HEK293 (cell line): ENCODE measurements around the gene SUN3.

ENCODE experiments used
- GFI1B ChIP-seq: fragments of 450-650 bp; formaldehyde crosslinking; IDR thresholded peaks from 2 replicates; pipeline ENCODE4 v1.5.1; 2016; ENCODE audit warnings: missing biosample characterization, missing genetic modification characterization
- GLI2 ChIP-seq: fragments of 450-650 bp; formaldehyde crosslinking; IDR thresholded peaks from 2 replicates; pipeline ENCODE4; 2017; ENCODE audit warnings: missing biosample characterization, missing genetic modification characterization, low read depth, borderline replicate concordance
- GLIS1 ChIP-seq: fragments of 450-650 bp; formaldehyde crosslinking; IDR thresholded peaks from 2 replicates; pipeline ENCODE4 v1.5.1; 2016; ENCODE audit warnings: missing biosample characterization, missing genetic modification characterization
- KLF1 ChIP-seq: fragments of 450-650 bp; formaldehyde crosslinking; IDR thresholded peaks from 2 replicates; pipeline ENCODE4 v1.5.1; 2016; ENCODE audit warnings: missing biosample characterization, missing genetic modification characterization
- MZF1 ChIP-seq: fragments of 450-650 bp; formaldehyde crosslinking; IDR thresholded peaks from 2 replicates; pipeline ENCODE4 v1.5.1; 2017; ENCODE audit warnings: missing biosample characterization, missing genetic modification characterization, borderline replicate concordance
- OSR2 ChIP-seq: fragments of 450-650 bp; formaldehyde crosslinking; IDR thresholded peaks from 2 replicates; pipeline ENCODE4 v1.5.1; 2016; ENCODE audit warnings: missing biosample characterization, missing genetic modification characterization
- RBAK ChIP-seq: fragments of 450-650 bp; formaldehyde crosslinking; IDR thresholded peaks from 2 replicates; pipeline ENCODE4 v1.5.1; 2016; ENCODE audit warnings: missing biosample characterization, missing genetic modification characterization
- SP2 ChIP-seq: fragments of 450-650 bp; formaldehyde crosslinking; IDR thresholded peaks from 2 replicates; pipeline ENCODE4 v1.5.1; 2016; ENCODE audit warnings: missing biosample characterization, missing genetic modification characterization
- SP3 ChIP-seq: fragments of 450-650 bp; formaldehyde crosslinking; IDR thresholded peaks from 2 replicates; pipeline ENCODE4 v1.5.1; 2016; ENCODE audit warnings: missing biosample characterization, missing genetic modification characterization
- TCF7L2 ChIP-seq: IDR thresholded peaks from 2 replicates; pipeline ENCODE4 v1.6.1; 2011; ENCODE audit warnings: low read depth, mild to moderate bottlenecking, inconsistent platforms, low read length, moderate library complexity, borderline replicate concordance
- WT1 ChIP-seq: fragments of 450-650 bp; formaldehyde crosslinking; IDR thresholded peaks from 2 replicates; pipeline ENCODE4 v1.5.1; 2016; ENCODE audit warnings: missing biosample characterization, missing genetic modification characterization
- ZBTB21 ChIP-seq: fragments of 450-650 bp; formaldehyde crosslinking; IDR thresholded peaks from 2 replicates; pipeline ENCODE4 v1.5.1; 2017; ENCODE audit warnings: missing biosample characterization, missing genetic modification characterization
- ZBTB44 ChIP-seq: fragments of 450-650 bp; IDR thresholded peaks from 2 replicates; pipeline ENCODE4 v1.5.1; 2018; ENCODE audit warnings: missing biosample characterization, mild to moderate bottlenecking, missing genetic modification characterization
- ZFP3 ChIP-seq: fragments of 450-650 bp; formaldehyde crosslinking; IDR thresholded peaks from 2 replicates; pipeline ENCODE4 v1.5.1; 2016; ENCODE audit warnings: low read depth, missing biosample characterization, missing genetic modification characterization
- ZFP69B ChIP-seq: fragments of 450-650 bp; formaldehyde crosslinking; IDR thresholded peaks from 2 replicates; pipeline ENCODE4 v1.5.1; 2016; ENCODE audit warnings: missing biosample characterization, missing genetic modification characterization
- ZNF133 ChIP-seq: fragments of 450-650 bp; formaldehyde crosslinking; IDR thresholded peaks from 2 replicates; pipeline ENCODE4 v1.5.1; 2016; ENCODE audit warnings: missing biosample characterization, missing genetic modification characterization
- ZNF157 ChIP-seq: fragments of 450-650 bp; formaldehyde crosslinking; IDR thresholded peaks from 2 replicates; pipeline ENCODE4 v1.5.1; 2016; ENCODE audit warnings: missing biosample characterization, missing genetic modification characterization
- ZNF2 ChIP-seq: fragments of 450-650 bp; formaldehyde crosslinking; IDR thresholded peaks from 2 replicates; pipeline ENCODE4 v1.5.1; 2016; ENCODE audit warnings: missing biosample characterization, missing genetic modification characterization
- ZNF202 ChIP-seq: fragments of 450-650 bp; formaldehyde crosslinking; IDR thresholded peaks from 2 replicates; pipeline ENCODE4 v1.5.1; 2016; ENCODE audit warnings: missing biosample characterization, missing genetic modification characterization, borderline replicate concordance
- ZNF292 ChIP-seq: fragments of 450-650 bp; formaldehyde crosslinking; IDR thresholded peaks from 2 replicates; pipeline ENCODE4 v1.5.1; 2016; ENCODE audit warnings: low read depth, missing biosample characterization, missing genetic modification characterization, borderline replicate concordance
- ZNF335 ChIP-seq: fragments of 450-650 bp; formaldehyde crosslinking; conservative IDR thresholded peaks from 2 replicates; pipeline ENCODE4 v1.5.1; 2016; ENCODE audit warnings: missing biosample characterization, missing genetic modification characterization
- ZNF394 ChIP-seq: fragments of 450-650 bp; formaldehyde crosslinking; IDR thresholded peaks from 2 replicates; pipeline ENCODE4 v1.5.1; 2016; ENCODE audit warnings: missing biosample characterization, missing genetic modification characterization, mild to moderate bottlenecking, moderate library complexity, borderline replicate concordance
- ZNF423 ChIP-seq: fragments of 450-650 bp; formaldehyde crosslinking; IDR thresholded peaks from 2 replicates; pipeline ENCODE4 v1.5.1; 2016; ENCODE audit warnings: missing biosample characterization, missing genetic modification characterization
- ZNF501 ChIP-seq: fragments of 450-650 bp; formaldehyde crosslinking; IDR thresholded peaks from 2 replicates; pipeline ENCODE4 v1.5.1; 2016; ENCODE audit warnings: missing biosample characterization, missing genetic modification characterization
- ZNF513 ChIP-seq: fragments of 450-650 bp; IDR thresholded peaks from 2 replicates; pipeline ENCODE4 v1.5.1; 2018; ENCODE audit warnings: missing biosample characterization, missing genetic modification characterization
- ZNF544 ChIP-seq: fragments of 450-650 bp; formaldehyde crosslinking; IDR thresholded peaks from 2 replicates; pipeline ENCODE4 v1.5.0; 2017; ENCODE audit warnings: missing biosample characterization, missing genetic modification characterization
- ZNF555 ChIP-seq: fragments of 450-650 bp; formaldehyde crosslinking; conservative IDR thresholded peaks from 2 replicates; pipeline ENCODE4 v1.5.1; 2017; ENCODE audit warnings: missing biosample characterization, mild to moderate bottlenecking, missing genetic modification characterization, inconsistent platforms
- ZNF561 ChIP-seq: fragments of 450-650 bp; IDR thresholded peaks from 2 replicates; pipeline ENCODE4 v1.5.1; 2018; ENCODE audit warnings: missing biosample characterization, missing genetic modification characterization, borderline replicate concordance
- ZNF654 ChIP-seq: fragments of 450-650 bp; formaldehyde crosslinking; IDR thresholded peaks from 2 replicates; pipeline ENCODE4 v1.5.1; 2016; ENCODE audit warnings: low read depth, missing biosample characterization, missing genetic modification characterization
- ZNF776 ChIP-seq: fragments of 450-650 bp; formaldehyde crosslinking; IDR thresholded peaks from 2 replicates; pipeline ENCODE4 v1.5.0; 2017; ENCODE audit warnings: missing biosample characterization, missing genetic modification characterization, borderline replicate concordance
- ZNF791 ChIP-seq: fragments of 450-650 bp; formaldehyde crosslinking; IDR thresholded peaks from 2 replicates; pipeline ENCODE4 v1.5.1; 2016; ENCODE audit warnings: missing biosample characterization, missing genetic modification characterization
- TF ChIP-seq, protein P1 (sequence below): fragments of 450-650 bp; formaldehyde crosslinking; IDR thresholded peaks from 2 replicates; pipeline ENCODE4 v1.5.1; 2016; ENCODE audit warnings: missing biosample characterization, missing genetic modification characterization
- TF ChIP-seq, protein P2 (sequence below): fragments of 450-650 bp; formaldehyde crosslinking; IDR thresholded peaks from 2 replicates; pipeline ENCODE4 v1.5.1; 2016; ENCODE audit warnings: missing biosample characterization, missing genetic modification characterization
- TF ChIP-seq, protein P3 (sequence below): fragments of 450-650 bp; formaldehyde crosslinking; IDR thresholded peaks from 2 replicates; pipeline ENCODE4 v1.5.1; 2016; ENCODE audit warnings: missing biosample characterization, missing genetic modification characterization

SUN3 gene

DNA sequence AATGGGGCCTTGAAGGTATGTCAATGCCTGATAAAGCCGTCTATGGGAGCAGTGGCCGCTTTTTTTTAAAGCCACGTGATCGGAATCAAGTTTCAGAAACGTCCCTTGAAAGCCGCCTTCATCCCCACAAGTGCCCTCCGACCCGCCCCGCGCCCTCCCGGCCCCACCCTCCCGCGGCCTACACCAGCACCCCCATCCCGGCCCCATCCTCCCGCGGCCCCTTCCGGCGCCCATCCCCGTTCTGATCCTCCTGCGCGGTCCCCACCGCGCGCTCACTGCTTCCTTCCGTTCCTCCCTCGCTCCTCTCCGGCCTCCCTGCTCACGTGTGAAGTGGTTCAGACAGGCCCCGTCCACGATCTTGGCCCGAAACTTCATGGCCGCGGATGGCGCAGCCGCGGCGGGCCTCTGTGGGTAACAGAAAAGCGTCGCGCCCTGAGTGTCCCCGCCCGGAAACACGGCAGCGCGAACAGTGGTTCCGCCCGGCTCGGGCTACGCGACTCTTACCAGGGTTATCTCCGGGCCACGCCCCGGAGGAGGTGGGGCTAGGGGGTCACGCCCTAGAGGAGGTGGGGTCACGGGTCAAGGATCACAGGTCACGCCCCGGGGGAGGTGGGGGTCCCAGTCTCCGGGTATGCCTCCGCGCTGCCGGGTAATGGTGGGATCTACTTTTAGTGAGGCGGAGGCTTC, 49.6 kb downstream of the SUN3 start, which contains the start of gene HUS1 (continued):
- peak; percentile 85 for TF ChIP-seq ZFP69B (tag by site-specific recombination)
- TF ChIP-seq RBAK (tag by site-specific recombination) = no peak
- TF ChIP-seq ZNF555 (tag by site-specific recombination) = no peak
- no peak for TF ChIP-seq ZNF157 (tag by site-specific recombination)
- TF ChIP-seq ZBTB44 (tag by site-specific recombination) = no peak
- TF ChIP-seq WT1 = no peak
- peak; percentile 96 for TF ChIP-seq ZNF501 (tag by site-specific recombination)
- peak; percentile 64 for TF ChIP-seq ZNF335 (tag by site-specific recombination)
- TF ChIP-seq GLI2 (tag by site-specific recombination) = no peak; the same call in 1 of the 2 replicates
- TF ChIP-seq ZNF791 = no peak
- TF ChIP-seq ZNF292 = no peak
- TF ChIP-seq ZNF394 (tag by site-specific recombination) = peak; percentile 77; the same call in 1 of the 2 replicates
- TF ChIP-seq MZF1 (tag by site-specific recombination) = no peak
- no peak for TF ChIP-seq ZNF776 (tag by site-specific recombination)
- TF ChIP-seq KLF1 (tag by site-specific recombination) = peak; percentile 92
- peak; percentile 95 for TF ChIP-seq SP3 (tag by site-specific recombination)
- peak; percentile 45; the same call in 1 of the 2 replicates for TF ChIP-seq ZBTB21 (tag by site-specific recombination)
- TF ChIP-seq ZNF2 (tag by site-specific recombination) = peak; percentile 88
- TF ChIP-seq ZFP3 (tag by site-specific recombination) = 0 out of 2 replicates have a peak, but pooled peaks have one; percentile 20
- TF ChIP-seq, protein P1, sequence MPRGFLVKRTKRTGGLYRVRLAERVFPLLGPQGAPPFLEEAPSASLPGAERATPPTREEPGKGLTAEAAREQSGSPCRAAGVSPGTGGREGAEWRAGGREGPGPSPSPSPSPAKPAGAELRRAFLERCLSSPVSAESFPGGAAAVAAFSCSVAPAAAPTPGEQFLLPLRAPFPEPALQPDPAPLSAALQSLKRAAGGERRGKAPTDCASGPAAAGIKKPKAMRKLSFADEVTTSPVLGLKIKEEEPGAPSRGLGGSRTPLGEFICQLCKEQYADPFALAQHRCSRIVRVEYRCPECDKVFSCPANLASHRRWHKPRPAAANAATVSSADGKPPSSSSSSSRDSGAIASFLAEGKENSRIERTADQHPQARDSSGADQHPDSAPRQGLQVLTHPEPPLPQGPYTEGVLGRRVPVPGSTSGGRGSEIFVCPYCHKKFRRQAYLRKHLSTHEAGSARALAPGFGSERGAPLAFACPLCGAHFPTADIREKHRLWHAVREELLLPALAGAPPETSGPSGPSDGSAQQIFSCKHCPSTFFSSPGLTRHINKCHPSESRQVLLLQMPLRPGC (tag by site-specific recombination) = 0 out of 2 replicates have a peak, but pooled peaks have one; percentile 48
- TF ChIP-seq GFI1B (tag by site-specific recombination) = no peak
- TF ChIP-seq OSR2 (tag by site-specific recombination) = no peak
- TF ChIP-seq ZNF654 = no peak
- peak; percentile 89 for TF ChIP-seq SP2 (tag by site-specific recombination)
- TF ChIP-seq, protein P2, sequence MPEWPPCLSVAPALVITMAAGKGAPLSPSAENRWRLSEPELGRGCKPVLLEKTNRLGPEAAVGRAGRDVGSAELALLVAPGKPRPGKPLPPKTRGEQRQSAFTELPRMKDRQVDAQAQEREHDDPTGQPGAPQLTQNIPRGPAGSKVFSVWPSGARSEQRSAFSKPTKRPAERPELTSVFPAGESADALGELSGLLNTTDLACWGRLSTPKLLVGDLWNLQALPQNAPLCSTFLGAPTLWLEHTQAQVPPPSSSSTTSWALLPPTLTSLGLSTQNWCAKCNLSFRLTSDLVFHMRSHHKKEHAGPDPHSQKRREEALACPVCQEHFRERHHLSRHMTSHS (tag by site-specific recombination) = no peak
- TF ChIP-seq ZNF513 (tag by site-specific recombination) = no peak
- TF ChIP-seq ZNF544 (tag by site-specific recombination) = no peak
- peak; percentile 65 for TF ChIP-seq GLIS1
- TF ChIP-seq ZNF423 = no peak
- TF ChIP-seq, protein P3, sequence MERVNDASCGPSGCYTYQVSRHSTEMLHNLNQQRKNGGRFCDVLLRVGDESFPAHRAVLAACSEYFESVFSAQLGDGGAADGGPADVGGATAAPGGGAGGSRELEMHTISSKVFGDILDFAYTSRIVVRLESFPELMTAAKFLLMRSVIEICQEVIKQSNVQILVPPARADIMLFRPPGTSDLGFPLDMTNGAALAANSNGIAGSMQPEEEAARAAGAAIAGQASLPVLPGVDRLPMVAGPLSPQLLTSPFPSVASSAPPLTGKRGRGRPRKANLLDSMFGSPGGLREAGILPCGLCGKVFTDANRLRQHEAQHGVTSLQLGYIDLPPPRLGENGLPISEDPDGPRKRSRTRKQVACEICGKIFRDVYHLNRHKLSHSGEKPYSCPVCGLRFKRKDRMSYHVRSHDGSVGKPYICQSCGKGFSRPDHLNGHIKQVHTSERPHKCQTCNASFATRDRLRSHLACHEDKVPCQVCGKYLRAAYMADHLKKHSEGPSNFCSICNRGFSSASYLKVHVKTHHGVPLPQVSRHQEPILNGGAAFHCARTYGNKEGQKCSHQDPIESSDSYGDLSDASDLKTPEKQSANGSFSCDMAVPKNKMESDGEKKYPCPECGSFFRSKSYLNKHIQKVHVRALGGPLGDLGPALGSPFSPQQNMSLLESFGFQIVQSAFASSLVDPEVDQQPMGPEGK = peak; percentile 77
- TF ChIP-seq ZNF133 = no peak
- no peak; the same call in 1 of the 2 replicates for TF ChIP-seq TCF7L2
- TF ChIP-seq ZNF202 (tag by site-specific recombination) = no peak
- peak; percentile 85 for TF ChIP-seq ZNF561
